HepG2 (cell line): Measurements from ENCODE around the gene CENPP. TPM values are rescaled to one million over a fixed set of nuclear protein-coding genes. Genes with fewer than 3 reads are reported as not detected.

Source experiments
- ATAC-seq: fragments of 200-7000 bp; cut with Tn5 transposase; 3 replicates; pipeline ENCODE4 v1.9.1; 2020; ENCODE audit warnings: mild to moderate bottlenecking, moderate library complexity
- BruUV-seq: library from RNA; stranded (reverse); fragments of 400-500 nt; replicated peaks from 2 replicates; lab custom pipeline; 2021; lab: Mats Ljungman, UMichigan
- CTCF ChIA-PET: fragments of 300-600 bp; formaldehyde crosslinking; extraction: SDS; loops from one replicate; lab custom pipeline; 2021; ENCODE audit warnings: low total read pairs, inconsistent platforms, low intra/inter-chr PET ratio; lab: Yijun Ruan, JAX
- POLR2A ChIA-PET: fragments of 350-600 bp; sonication (Branson Sonifier 250); formaldehyde crosslinking; loops from one replicate; lab custom pipeline; 2020; ENCODE audit warnings: antibody characterized with exemption, inconsistent platforms; lab: Yijun Ruan, JAX
- DNase-seq: peaks from one replicate; pipeline ENCODE4 v3.0.0-alpha.2; 2015; ENCODE audit warnings: low spot score
- FAIRE-seq: peaks from 3 replicates; lab custom pipeline; 2011; peaks lifted over from hg19 to GRCh38; lab: Jason Lieb, UNC
- H2AFZ ChIP-seq: one replicate; pipeline ENCODE4 v1.6.1; 2011; ENCODE audit warnings: low read length, inconsistent platforms
- H3K27ac ChIP-seq: fragments of 300-600 bp; 3 replicates; pipeline ENCODE4 v1.8.0; 2011; ENCODE audit warnings: mixed run types, mild to moderate bottlenecking, mixed read lengths, low read length, inconsistent platforms; ENCODE audit not compliant: insufficient read depth; ENCODE audit errors: extremely low read length
- H3K27me3 ChIP-seq, 2 experiments: fragments of 200-600 bp in 1 of 2; 2 replicates in 1 of 2; 3 replicates in 1 of 2; pipeline versions ENCODE4 v1.6.0 to v1.8.0; 2011; ENCODE audit warnings: low read length in 2 of 2, mild to moderate bottlenecking in 2 of 2, moderate library complexity in 2 of 2, inconsistent platforms in 1 of 2; ENCODE audit not compliant: insufficient read depth in 2 of 2, control insufficient read depth in 1 of 2
- H3K36me3 ChIP-seq, 2 experiments: fragments of 200-600 bp in 1 of 2; replicated peaks in 1 of 2; 2 replicates in 1 of 2; 3 replicates in 1 of 2; pipeline versions ENCODE4 v1.5.1 to v1.8.0; 2011; ENCODE audit warnings: low read length in 2 of 2, inconsistent platforms in 1 of 2; ENCODE audit not compliant: insufficient read depth in 2 of 2, control insufficient read depth in 1 of 2
- H3K4me1 ChIP-seq: 2 replicates; pipeline ENCODE4 v1.5.1; 2012; ENCODE audit warnings: low read length, inconsistent platforms; ENCODE audit not compliant: insufficient read depth
- H3K4me2 ChIP-seq: 2 replicates; pipeline ENCODE4 v1.6.0; 2011; ENCODE audit warnings: low read depth, low read length, inconsistent platforms
- H3K4me3 ChIP-seq, 3 experiments: fragments of 200-600 bp in 1 of 3; sonication (generic), shearing (Covaris generic) in 1 of 3; replicated peaks in 1 of 3; 2 replicates each; pipeline ENCODE4 v1.5.1; 2011 to 2016; ENCODE audit warnings: low read length in 3 of 3, inconsistent platforms in 2 of 3, low read depth in 2 of 3, mild to moderate bottlenecking in 2 of 3, control low read depth in 1 of 3, mixed read lengths in 1 of 3; ENCODE audit not compliant: insufficient read depth in 1 of 3
- H3K79me2 ChIP-seq: one replicate; pipeline ENCODE4 v1.6.1; 2011; ENCODE audit warnings: low read length, inconsistent platforms; ENCODE audit not compliant: insufficient read depth
- H3K9ac ChIP-seq: 2 replicates; pipeline ENCODE4 v1.6.0; 2011; ENCODE audit warnings: mild to moderate bottlenecking, low read depth, low read length, inconsistent platforms; ENCODE audit not compliant: insufficient read depth
- H3K9me3 ChIP-seq: 2 replicates; pipeline ENCODE4 v1.5.1; 2012; ENCODE audit warnings: mild to moderate bottlenecking, low read length
- H4K20me1 ChIP-seq: 2 replicates; pipeline ENCODE4 v1.6.0; 2011; ENCODE audit warnings: inconsistent platforms, mild to moderate bottlenecking, low read length, moderate library complexity; ENCODE audit not compliant: insufficient read depth
- CBX2 ChIP-seq, 2 experiments: fragments of 200-600 bp in 1 of 2; sonication (generic); formaldehyde crosslinking in 1 of 2; IDR thresholded peaks; 2 replicates each; pipeline versions ENCODE4 v1.7.0 to v1.8.1; 2018 to 2022; ENCODE audit warnings: low read depth in 2 of 2, low read length in 1 of 2, mild to moderate bottlenecking in 1 of 2, missing genetic modification reagents in 1 of 2
- CHCHD3 ChIP-seq: sonication (generic); formaldehyde crosslinking; IDR thresholded peaks from 2 replicates; pipeline ENCODE4 v1.8.0; 2022; ENCODE audit warnings: mild to moderate bottlenecking, missing genetic modification reagents, moderate library complexity
- CREBL2 ChIP-seq: sonication (generic); formaldehyde crosslinking; IDR thresholded peaks from 2 replicates; pipeline ENCODE4 v1.8.1; 2023; ENCODE audit warnings: missing genetic modification reagents, mild to moderate bottlenecking, borderline replicate concordance
- NRL ChIP-seq: sonication (generic); formaldehyde crosslinking; IDR thresholded peaks from 2 replicates; pipeline ENCODE4 v1.5.0; 2020; ENCODE audit warnings: missing genetic modification reagents, mild to moderate bottlenecking, moderate library complexity, borderline replicate concordance
- RAD21 ChIP-seq: fragments of 450-650 bp; formaldehyde crosslinking; IDR thresholded peaks from 2 replicates; pipeline ENCODE4 v1.5.0; 2020; ENCODE audit warnings: mild to moderate bottlenecking
- SATB2 ChIP-seq: sonication (generic); formaldehyde crosslinking; IDR thresholded peaks from 2 replicates; pipeline ENCODE4 v1.5.0; 2020; ENCODE audit warnings: missing genetic modification reagents
- SMC3 ChIP-seq: IDR thresholded peaks from 2 replicates; pipeline ENCODE4 v1.6.1; 2011; ENCODE audit warnings: low read length, improper control_type of control experiment
- SMYD3 ChIP-seq: sonication (generic); formaldehyde crosslinking; IDR thresholded peaks from 2 replicates; pipeline ENCODE4 v1.8.1; 2023; ENCODE audit warnings: mild to moderate bottlenecking, missing genetic modification reagents
- SNAPC2 ChIP-seq: sonication (generic); formaldehyde crosslinking; IDR thresholded peaks from 2 replicates; pipeline ENCODE4 v1.8.1; 2022; ENCODE audit warnings: mild to moderate bottlenecking, missing genetic modification reagents
- SP140L ChIP-seq: sonication (generic); formaldehyde crosslinking; IDR thresholded peaks from 2 replicates; pipeline ENCODE4 v1.4.0; 2020; ENCODE audit warnings: missing genetic modification reagents, borderline replicate concordance
- STAG1 ChIP-seq: sonication (generic); formaldehyde crosslinking; IDR thresholded peaks from 2 replicates; pipeline ENCODE4 v1.4.0; 2020; ENCODE audit warnings: missing genetic modification reagents
- ZMYM3 ChIP-seq: sonication (generic); formaldehyde crosslinking; IDR thresholded peaks from 2 replicates; pipeline ENCODE4 v1.5.1; 2020; ENCODE audit warnings: mild to moderate bottlenecking, missing genetic modification reagents
- ZNF121 ChIP-seq: sonication (generic); formaldehyde crosslinking; IDR thresholded peaks from 2 replicates; pipeline ENCODE4 v1.5.0; 2020; ENCODE audit warnings: mild to moderate bottlenecking, missing genetic modification reagents
- ZNF136 ChIP-seq: sonication (generic); formaldehyde crosslinking; IDR thresholded peaks from 2 replicates; pipeline ENCODE4 v1.8.1; 2022; ENCODE audit warnings: low read depth, mild to moderate bottlenecking, moderate library complexity, missing genetic modification reagents
- ZNF367 ChIP-seq: sonication (generic); formaldehyde crosslinking; IDR thresholded peaks from 2 replicates; pipeline ENCODE4 v1.4.0; 2020; ENCODE audit warnings: missing genetic modification reagents, borderline replicate concordance
- ZNF674 ChIP-seq: sonication (generic); formaldehyde crosslinking; IDR thresholded peaks from 2 replicates; pipeline ENCODE4 v1.5.0; 2020; ENCODE audit warnings: low read depth, mild to moderate bottlenecking, missing genetic modification reagents
- WGBS: methylation state at CpG from one replicate; pipeline ENCODE4 v1.1.6; 2017; ENCODE audit warnings: low lambda C conversion rate; 5-methylcytosine and 5-hydroxymethylcytosine counted together
- in situ Hi-C: cut with HindIII; loops from 2 replicates; pipeline ENCODE4 v1.10.0; 2017; ENCODE audit warnings: low pct_unique_long_range_greater_than_20kb; ENCODE audit not compliant: extremely low pct_ligation_motif_present
- intact Hi-C: fragments of 100-400 bp; cut with micrococcal nuclease; formaldehyde crosslinking; loops from one replicate; pipeline ENCODE4 v1.10.0; 2022; ENCODE audit not compliant: unreplicated experiment
- polyA plus RNA-seq, 8 experiments: library from polyadenylated mRNA; depleted of rRNA in 3 of 8; stranded (reverse) in 7 of 8; unstranded in 1 of 8; fragments of >200 nt; fragmentation: Illumina TruSeq in 4 of 8; extraction: Trizol in 4 of 8; gene quantifications; 2 replicates each; pipeline versions ENCODE4 v1.2.1 to v1.2.3, GENCODE V29; 2011 to 2016; ENCODE audit warnings: low read depth in 4 of 8, missing spikeins in 1 of 8, mixed read lengths in 1 of 8; ENCODE audit not compliant: insufficient read depth in 1 of 8
- total RNA-seq, 5 experiments: library from RNA; depleted of rRNA; stranded (reverse); fragments of >200 nt; fragmentation: Illumina TruSeq; extraction: Trizol; gene quantifications; 2 replicates each; pipeline ENCODE4 v1.2.3, GENCODE V29; 2016; ENCODE audit warnings: low read depth in 1 of 5
- TF ChIP-seq, protein P1 (sequence below): sonication (generic); formaldehyde crosslinking; IDR thresholded peaks from 2 replicates; pipeline ENCODE4 v1.5.0; 2020; ENCODE audit warnings: mild to moderate bottlenecking, missing genetic modification reagents, moderate library complexity
- TF ChIP-seq, protein P2 (sequence below), 2 experiments: IDR thresholded peaks; 2 replicates each; pipeline ENCODE4 v1.6.1; 2011 to 2012; ENCODE audit warnings: low read length in 2 of 2, borderline replicate concordance in 1 of 2, low read depth in 1 of 2, mild to moderate bottlenecking in 1 of 2, moderate library complexity in 1 of 2

Gene CENPP
- total and polyA plus RNA-seq, 2 of the 13 experiments (the other 11 are each of a cell fraction or from before 2014, with no cell fraction given), result 2.0 to 11.4 TPM

DNA sequence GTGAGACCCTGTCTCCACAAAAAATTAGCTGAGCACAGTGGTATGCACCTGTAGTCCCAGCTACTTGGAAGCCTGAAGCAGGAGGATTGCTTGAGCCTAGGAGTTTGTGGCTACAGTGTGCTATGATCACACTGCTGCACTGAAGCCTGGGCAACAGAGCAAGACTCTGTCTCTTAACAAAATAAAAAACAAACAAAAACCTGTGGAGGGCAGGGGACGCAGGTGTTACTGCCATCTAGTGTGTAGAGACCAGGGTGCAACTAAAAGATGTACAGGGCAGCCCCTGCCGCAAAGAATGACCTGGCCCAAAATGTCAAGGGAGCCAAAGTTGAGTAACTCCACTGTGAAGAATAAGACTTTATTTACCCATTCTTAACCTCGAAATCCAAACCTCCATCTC, 129.5 kb downstream of the CENPP start:
- no peaks in the 10 kb centered on the region for H4K20me1 ChIP-seq
- CTCF ChIA-PET, result interaction anchor here (1.1 kb wide), 1 partner anchor 315 kb away, joined by 5 read pairs; no protein-coding TSS in a partner anchor
- DNase-seq, result peak; percentile 20
- no peak overlapping the region for H3K27ac ChIP-seq
- peak; percentile 84 for ATAC-seq
- TF ChIP-seq STAG1 (CRISPR knock-in tag) (peak; percentile 64), CREBL2 (CRISPR knock-in tag) (no peak), SP140L (CRISPR knock-in tag) (no peak), CHCHD3 (no peak), ZNF121 (CRISPR knock-in tag) (peak; percentile 99), CBX2 (IDR thresholded peaks at IDR 0.05; ENCODE audit: low read depth, low read length) (no peak), CBX2 (CRISPR knock-in tag; IDR thresholded peaks at IDR 0.05; ENCODE audit: low read depth) (no peak), ZMYM3 (CRISPR knock-in tag) (peak; percentile 75), ZNF136 (no peak), RAD21 (CRISPR knock-in tag) (peak; percentile 34; the same call in 1 of the 2 replicates), SMC3 (peak; percentile 37; the same call in 1 of the 2 replicates), SATB2 (CRISPR knock-in tag) (no peak), ZNF674 (CRISPR knock-in tag) (no peak), SMYD3 (CRISPR knock-in tag) (no peak), ZNF367 (CRISPR knock-in tag) (no peak), NRL (CRISPR knock-in tag) (no peak), SNAPC2 (CRISPR knock-in tag) (no peak)
- TF ChIP-seq, protein P1, sequence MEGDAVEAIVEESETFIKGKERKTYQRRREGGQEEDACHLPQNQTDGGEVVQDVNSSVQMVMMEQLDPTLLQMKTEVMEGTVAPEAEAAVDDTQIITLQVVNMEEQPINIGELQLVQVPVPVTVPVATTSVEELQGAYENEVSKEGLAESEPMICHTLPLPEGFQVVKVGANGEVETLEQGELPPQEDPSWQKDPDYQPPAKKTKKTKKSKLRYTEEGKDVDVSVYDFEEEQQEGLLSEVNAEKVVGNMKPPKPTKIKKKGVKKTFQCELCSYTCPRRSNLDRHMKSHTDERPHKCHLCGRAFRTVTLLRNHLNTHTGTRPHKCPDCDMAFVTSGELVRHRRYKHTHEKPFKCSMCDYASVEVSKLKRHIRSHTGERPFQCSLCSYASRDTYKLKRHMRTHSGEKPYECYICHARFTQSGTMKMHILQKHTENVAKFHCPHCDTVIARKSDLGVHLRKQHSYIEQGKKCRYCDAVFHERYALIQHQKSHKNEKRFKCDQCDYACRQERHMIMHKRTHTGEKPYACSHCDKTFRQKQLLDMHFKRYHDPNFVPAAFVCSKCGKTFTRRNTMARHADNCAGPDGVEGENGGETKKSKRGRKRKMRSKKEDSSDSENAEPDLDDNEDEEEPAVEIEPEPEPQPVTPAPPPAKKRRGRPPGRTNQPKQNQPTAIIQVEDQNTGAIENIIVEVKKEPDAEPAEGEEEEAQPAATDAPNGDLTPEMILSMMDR (CRISPR knock-in tag), result peak; percentile 58
- TF ChIP-seq, protein P2, sequence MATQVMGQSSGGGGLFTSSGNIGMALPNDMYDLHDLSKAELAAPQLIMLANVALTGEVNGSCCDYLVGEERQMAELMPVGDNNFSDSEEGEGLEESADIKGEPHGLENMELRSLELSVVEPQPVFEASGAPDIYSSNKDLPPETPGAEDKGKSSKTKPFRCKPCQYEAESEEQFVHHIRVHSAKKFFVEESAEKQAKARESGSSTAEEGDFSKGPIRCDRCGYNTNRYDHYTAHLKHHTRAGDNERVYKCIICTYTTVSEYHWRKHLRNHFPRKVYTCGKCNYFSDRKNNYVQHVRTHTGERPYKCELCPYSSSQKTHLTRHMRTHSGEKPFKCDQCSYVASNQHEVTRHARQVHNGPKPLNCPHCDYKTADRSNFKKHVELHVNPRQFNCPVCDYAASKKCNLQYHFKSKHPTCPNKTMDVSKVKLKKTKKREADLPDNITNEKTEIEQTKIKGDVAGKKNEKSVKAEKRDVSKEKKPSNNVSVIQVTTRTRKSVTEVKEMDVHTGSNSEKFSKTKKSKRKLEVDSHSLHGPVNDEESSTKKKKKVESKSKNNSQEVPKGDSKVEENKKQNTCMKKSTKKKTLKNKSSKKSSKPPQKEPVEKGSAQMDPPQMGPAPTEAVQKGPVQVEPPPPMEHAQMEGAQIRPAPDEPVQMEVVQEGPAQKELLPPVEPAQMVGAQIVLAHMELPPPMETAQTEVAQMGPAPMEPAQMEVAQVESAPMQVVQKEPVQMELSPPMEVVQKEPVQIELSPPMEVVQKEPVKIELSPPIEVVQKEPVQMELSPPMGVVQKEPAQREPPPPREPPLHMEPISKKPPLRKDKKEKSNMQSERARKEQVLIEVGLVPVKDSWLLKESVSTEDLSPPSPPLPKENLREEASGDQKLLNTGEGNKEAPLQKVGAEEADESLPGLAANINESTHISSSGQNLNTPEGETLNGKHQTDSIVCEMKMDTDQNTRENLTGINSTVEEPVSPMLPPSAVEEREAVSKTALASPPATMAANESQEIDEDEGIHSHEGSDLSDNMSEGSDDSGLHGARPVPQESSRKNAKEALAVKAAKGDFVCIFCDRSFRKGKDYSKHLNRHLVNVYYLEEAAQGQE (IDR thresholded peaks at IDR 0.05; ENCODE audit: borderline replicate concordance in 1 of 2, low read depth in 1 of 2, low read length in 2 of 2), result no peak
- no peaks in the 10 kb centered on the region for H3K79me2 ChIP-seq
- H3K9ac ChIP-seq, result no peak overlapping the region
- intact Hi-C loops, result loop anchor here (1.0 kb wide), 1 partner anchor 315 kb away; no protein-coding TSS in a partner anchor
- H3K9me3 ChIP-seq, result no peaks in the 10 kb centered on the region
- H3K27me3 ChIP-seq, result no peaks in the 10 kb centered on the region
- no peaks in the 10 kb centered on the region for H3K36me3 ChIP-seq
- no peaks in the 10 kb centered on the region for H3K4me1 ChIP-seq
- H3K4me2 ChIP-seq, result no peak overlapping the region
- in situ Hi-C loops, result no loop called here
- peak; percentile 50 for FAIRE-seq
- 24% methylated on average over 3 of the region's 3 CpGs for WGBS
- H2AFZ ChIP-seq, result no peak overlapping the region
- BruUV-seq, result no TSS peak
- H3K4me3 ChIP-seq, result no peak overlapping the region
- POLR2A ChIA-PET, result no interaction called here
